Breast epithelium (tissue), 3 donors: Measurements from ENCODE around the gene C3.

ENCODE experiments used
- CTCF ChIP-seq, 3 donors: fragments of 450-650 bp; IDR thresholded peaks; one replicate each; pipeline ENCODE4 v1.5.1; 2016 to 2017; ENCODE audit warnings: antibody characterized with exemption in 3 of 3, mild to moderate bottlenecking in 3 of 3, moderate library complexity in 3 of 3
- POLR2A ChIP-seq: fragments of 450-650 bp; IDR thresholded peaks from one replicate; pipeline ENCODE4 v1.6.1; 2016; ENCODE audit warnings: antibody characterized with exemption, mild to moderate bottlenecking, moderate library complexity
- POLR2AphosphoS5 ChIP-seq, 3 donors: sonication (generic); formaldehyde crosslinking; IDR thresholded peaks; one replicate each; pipeline ENCODE4 v1.6.1; 2017; ENCODE audit warnings: antibody characterized with exemption in 3 of 3

GRCh38 chr19:6714749-6715555 lies 5.5 kb downstream of the C3 start:
- TF ChIP-seq POLR2A = no peak
- TF ChIP-seq CTCF (IDR thresholded peaks at IDR 0.05) = no peak
- TF ChIP-seq POLR2AphosphoS5 (IDR thresholded peaks at IDR 0.05) = no peak
